Transverse colon (tissue), 3 donors: ENCODE measurements around the gene ACSS1.

Experiments
- CTCF ChIP-seq, 5 experiments: fragments of 200-600 bp in 3 of 5; fragments of 450-650 bp in 2 of 5; sonication (generic) in 3 of 5; IDR thresholded peaks; 1 replicate in 2 of 5; 2 replicates in 3 of 5; pipeline ENCODE4 v1.5.1; 2016 to 2017; ENCODE audit warnings: antibody characterized with exemption in 5 of 5, inconsistent platforms in 3 of 5, mild to moderate bottlenecking in 2 of 5, moderate library complexity in 1 of 5
- EP300 ChIP-seq: sonication (generic); formaldehyde crosslinking; IDR thresholded peaks from one replicate; pipeline ENCODE4 v1.6.1; 2017; ENCODE audit warnings: antibody characterized with exemption, low read depth
- POLR2A ChIP-seq: fragments of 450-650 bp; IDR thresholded peaks from one replicate; pipeline ENCODE4 v1.6.1; 2016; ENCODE audit warnings: antibody characterized with exemption, mild to moderate bottlenecking, moderate library complexity

GRCh38 chr20:25031241-25031640, 26.7 kb downstream of the ACSS1 start:
- TF ChIP-seq EP300 = no peak
- TF ChIP-seq CTCF (IDR thresholded peaks at IDR 0.05) = no peak
- no peak for TF ChIP-seq POLR2A
